Activated CD4-positive, alpha-beta T cell treated with anti-CD3 and anti-CD28 coated beads, Interleukin-2, amount 50 U/mL, for 1 hour (primary cell): ENCODE results near the gene COG5.

Source experiments
- DNase-seq: peaks from one replicate; pipeline ENCODE4 v3.0.0-alpha.2; 2020

Gene COG5

DNA sequence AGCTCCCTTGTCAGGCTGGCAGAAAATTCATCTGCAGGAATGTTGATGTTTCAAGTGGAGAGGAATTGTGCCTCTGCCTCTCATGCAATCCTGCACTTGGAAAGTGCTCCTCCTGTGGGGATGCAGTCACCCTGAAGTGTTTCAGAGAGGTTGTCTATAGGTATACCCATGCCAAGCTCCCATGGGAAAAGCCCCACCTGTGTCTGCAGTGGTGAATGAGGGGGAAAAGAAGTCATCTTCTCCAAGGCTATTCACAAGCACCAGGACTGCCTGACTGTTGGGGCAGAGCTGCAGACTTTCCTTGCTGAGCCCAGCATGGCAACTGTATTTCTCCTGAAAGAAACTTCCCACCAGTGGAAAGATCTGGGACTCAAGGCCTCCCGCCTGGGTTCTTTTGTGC is 58.4 kb downstream of the COG5 start:
- DNase-seq = no peak

DNA sequence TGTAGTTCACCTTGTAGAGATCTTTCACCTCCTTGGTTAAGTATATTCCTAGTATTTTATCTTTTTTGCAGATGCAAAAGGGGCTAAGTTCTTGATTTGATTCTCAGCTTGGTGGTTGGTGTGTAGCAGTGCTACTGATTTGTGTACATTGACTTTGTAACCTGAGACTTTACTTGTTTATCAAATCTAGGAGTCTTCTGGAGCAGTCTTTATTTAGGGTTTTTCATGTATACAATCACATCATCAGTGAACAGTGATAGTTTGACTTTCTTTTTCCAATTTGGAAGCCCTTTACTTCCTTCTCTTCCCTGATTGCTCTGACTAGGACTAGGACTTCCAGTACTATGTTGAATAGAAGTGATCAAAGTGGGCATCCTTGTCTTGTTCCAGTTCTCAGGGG is 60.0 kb downstream of the COG5 start:
- DNase-seq = no peak

DNA sequence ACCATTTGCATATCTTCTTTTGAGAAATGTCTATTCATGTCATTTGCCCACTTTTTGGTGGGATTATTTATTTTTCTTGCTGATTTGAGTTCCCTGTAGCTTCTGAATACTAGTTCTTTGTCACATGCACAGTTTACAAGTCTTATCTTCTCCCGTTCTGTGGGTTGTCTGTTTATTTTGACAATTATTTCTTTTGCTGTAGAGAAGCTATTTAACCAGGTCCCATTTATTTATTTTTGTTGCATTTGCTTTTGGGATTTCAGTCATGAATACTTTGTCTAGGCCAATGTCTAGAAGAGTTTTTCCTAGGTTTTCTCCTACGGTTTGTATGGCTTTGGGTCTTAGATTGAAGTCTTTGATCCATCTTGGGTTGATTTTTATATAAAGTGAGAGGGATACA is 60.9 kb downstream of the COG5 start:
- DNase-seq = no peak

DNA sequence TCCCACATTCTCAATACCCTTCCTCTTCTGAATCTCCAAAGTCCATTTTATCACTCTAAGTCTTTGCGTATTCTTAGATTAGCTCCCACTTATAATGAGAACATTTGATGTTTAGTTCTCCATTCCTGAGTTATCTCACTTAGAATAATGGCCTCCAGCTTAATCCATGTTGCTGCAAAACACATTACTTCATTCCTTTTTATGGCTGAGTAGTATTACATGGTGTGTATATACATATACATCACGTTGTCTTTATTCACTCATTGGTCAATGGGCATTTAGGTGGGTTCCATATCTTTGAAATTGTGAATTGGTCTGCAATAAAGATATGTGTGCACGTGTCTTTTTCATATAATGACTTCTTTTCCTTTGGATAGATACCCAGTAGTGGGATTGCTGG is 61.6 kb downstream of the COG5 start:
- DNase-seq = no peak

DNA sequence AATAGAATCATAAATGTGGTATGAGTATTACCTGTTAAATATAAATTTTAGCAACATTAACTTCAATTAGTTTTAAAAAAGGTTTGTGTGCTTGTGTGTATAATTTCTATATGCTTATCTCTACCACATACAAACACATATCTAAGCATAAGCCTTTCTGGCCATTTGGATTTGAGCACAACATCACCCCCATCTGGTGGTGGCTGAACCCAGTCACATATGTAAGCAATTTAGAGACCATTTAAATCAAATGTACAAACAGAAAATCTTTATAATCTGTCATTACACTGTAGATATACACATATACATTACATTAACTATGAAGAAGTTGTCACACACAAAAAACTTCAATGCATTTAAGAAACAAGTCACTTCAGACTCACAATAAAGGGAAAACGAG is 62.1 kb downstream of the COG5 start:
- no peak for DNase-seq

DNA sequence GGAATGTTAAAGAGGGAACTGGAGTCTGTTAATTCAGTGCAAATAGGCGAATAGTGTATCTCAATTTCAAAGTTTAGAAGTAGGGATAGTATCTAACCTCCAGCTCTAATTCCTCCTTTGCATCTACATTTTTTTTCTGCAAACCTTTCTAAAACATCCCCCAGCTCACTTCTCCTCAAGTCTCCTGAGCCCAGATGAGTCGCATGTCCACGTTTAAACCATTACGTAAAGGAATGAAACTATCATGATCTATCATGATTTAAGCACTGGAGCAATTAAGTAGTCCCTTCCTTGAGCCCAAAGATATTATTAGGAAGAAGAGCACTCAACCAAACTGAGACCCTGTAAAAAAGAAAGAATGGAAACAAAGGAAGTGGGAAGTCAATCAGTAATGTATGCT is 64.0 kb downstream of the COG5 start:
- DNase-seq = no peak

DNA sequence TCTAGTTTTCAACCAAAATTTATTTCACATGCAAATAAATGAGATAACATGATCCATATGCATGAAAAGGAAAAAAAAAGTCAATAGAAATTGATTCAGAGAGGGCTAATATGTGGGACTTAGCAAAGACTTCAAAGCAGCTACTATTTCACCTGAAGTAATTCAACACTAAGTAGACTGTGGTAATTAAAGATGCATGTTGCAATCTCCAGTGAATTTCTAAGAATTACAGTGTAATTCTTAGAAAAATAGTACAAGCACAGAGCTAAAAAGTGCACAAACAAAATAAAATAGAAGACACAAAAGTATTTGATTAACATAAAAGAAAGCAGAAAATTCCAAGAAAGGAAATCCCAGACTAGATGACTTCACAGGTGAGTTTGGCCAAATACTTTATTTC is 68.2 kb downstream of the COG5 start:
- DNase-seq = no peak

DNA sequence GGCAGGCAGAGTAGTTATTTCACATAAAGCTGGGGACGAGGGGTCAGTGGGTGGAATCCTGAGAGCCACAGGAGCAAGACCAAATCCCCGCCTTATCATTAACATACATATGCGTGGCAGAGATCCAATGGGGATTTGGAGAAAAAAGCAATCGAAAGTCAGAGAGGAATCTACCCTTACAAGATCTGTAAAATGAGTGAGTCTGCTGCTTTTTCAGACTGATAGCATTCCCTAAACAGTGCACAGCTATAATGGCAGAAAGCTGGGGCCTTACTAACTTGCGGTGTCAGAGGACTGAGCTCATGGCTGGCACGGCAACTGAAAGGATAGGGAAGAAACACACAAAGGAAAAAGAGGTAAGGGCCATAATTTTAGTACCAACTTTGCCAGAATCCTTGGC is 68.8 kb downstream of the COG5 start:
- no peak for DNase-seq

DNA sequence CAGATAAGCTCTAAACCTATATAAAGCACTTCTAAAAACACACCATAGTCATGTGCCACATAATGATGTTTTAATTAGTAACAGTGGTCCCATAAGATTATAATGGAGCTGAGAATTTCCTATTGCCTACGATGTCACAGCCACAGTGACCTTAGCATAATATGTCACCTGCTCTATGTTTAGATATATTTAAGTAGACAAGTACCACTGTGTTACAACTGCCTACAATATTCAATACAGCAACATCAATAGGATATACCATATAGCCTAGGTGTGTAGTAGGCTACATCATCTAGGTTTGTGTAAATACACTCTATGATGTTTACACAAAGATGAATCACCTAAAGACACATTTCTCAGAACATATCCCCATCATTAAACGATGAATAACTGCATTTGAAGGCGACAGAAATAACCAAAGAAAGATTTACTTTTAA is 69.4 kb downstream of the COG5 start:
- DNase-seq = no peak

DNA sequence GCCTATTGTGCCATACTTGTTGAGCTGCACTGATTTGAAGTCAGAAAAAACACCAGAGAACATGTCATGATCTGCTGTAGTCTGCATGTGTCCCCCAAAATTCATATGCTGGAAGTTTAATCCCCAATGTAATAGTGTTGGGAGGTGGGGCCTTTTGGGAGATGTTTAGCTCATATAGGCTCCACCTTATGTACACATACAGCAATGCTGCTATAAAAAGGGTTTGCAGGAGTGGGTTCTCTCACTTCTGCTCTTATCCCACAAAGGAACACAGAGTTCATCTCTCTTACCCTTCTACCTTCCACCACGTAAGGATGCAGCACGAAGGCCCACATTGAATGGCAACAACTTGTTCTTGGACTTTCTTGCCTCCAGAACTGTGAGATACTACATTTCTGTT is 70.8 kb downstream of the COG5 start:
- no peak for DNase-seq

DNA sequence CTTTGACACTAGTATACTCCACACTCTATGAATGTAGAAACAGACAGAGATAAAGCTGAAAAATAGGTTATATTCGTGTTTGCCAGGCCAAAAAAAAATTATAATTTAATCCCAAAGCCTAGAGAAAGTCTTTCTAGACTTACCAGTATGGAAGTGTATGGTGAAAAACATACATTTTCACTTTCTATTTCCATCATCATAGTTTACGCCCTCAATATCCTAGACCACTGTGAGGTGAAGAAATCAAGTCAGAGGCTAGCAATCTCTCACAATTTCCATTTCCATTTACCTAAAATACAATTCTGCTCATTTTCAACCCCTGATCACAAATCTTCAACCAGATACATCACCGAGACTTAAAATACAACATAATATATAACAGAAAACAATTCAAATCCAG is 77.7 kb downstream of the COG5 start:
- DNase-seq = no peak

DNA sequence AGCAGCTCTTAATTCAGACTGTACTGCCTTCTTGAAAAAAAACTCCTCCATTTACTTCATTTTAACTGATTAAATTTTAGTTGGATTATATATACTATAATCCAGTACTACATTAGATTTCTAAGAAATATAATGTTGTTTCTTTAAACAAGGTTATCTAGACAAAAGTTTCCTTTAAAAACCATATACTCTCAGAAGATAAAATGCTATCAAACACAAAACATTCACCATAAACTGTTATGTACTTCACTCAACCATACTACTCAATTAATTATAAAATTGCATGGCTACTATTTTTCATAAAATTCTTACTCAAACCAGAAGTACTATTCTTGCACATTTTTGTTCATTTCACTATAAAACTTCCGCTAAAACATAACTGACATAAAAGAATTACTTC is 81.1 kb downstream of the COG5 start:
- no peak for DNase-seq

DNA sequence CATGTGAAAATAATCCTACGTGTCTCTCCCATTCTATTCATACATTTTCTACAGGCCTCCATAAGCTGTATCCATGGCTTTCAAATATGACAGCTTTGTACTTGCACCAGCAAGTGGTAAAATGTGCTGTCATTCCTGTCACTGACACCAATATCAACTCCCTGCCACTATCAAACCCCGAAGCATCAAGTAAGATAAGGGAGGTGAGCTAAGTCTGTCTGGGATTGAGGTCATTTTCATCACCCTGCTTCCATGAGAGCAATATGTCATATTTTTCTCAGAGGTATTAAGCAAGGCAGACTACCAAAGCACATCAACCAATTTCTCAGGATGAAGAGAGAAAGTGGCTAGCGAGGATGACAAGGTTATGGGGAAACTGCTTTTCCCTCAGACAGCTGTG is 82.8 kb downstream of the COG5 start:
- DNase-seq = no peak

DNA sequence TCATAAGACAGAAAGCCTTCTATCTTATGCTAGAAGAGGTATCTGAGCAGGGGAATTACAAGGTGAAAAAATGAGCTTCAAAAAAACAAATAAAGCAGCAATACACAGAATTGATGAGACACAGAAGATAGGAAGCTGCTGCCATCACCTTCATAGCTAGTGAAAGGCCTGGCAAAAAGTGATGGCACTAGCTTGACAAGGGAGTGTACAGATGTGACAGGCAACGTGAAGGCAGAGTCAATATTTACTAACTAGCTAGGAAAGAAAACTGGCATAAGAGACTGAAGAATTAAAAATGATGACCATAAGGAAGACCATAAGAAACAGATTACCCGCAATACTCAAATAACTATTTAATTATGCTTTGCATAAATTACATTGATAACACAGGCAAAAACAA is 84.4 kb downstream of the COG5 start:
- DNase-seq = no peak

DNA sequence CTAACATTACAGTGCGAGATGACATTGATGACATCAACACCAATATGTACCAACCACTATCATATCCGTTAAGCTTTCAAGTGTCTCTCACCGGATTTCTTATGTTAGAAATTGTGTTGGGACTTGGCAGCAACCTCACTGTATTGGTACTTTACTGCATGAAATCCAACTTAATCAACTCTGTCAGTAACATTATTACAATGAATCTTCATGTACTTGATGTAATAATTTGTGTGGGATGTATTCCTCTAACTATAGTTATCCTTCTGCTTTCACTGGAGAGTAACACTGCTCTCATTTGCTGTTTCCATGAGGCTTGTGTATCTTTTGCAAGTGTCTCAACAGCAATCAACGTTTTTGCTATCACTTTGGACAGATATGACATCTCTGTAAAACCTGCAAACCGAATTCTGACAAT is 89.6 kb downstream of the COG5 start:
- DNase-seq = no peak

DNA sequence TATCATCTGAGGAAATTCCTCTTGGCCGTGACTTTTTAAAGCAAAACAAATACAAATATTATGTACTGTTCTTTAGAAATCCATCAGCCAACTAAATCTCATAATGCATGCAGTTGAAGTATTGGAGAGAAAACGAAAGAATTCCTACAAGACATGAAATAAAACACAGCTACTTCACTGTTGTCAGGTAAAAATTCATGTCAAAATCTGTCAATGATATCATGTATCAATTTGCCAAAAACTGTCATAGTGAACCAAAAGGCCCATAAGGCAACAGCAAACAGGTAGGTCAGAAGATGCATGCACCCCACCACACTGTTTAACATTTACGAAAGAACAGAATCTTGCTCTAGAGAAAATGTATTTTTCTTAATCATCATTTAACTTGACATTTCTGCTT is 91.6 kb downstream of the COG5 start:
- DNase-seq = no peak

DNA sequence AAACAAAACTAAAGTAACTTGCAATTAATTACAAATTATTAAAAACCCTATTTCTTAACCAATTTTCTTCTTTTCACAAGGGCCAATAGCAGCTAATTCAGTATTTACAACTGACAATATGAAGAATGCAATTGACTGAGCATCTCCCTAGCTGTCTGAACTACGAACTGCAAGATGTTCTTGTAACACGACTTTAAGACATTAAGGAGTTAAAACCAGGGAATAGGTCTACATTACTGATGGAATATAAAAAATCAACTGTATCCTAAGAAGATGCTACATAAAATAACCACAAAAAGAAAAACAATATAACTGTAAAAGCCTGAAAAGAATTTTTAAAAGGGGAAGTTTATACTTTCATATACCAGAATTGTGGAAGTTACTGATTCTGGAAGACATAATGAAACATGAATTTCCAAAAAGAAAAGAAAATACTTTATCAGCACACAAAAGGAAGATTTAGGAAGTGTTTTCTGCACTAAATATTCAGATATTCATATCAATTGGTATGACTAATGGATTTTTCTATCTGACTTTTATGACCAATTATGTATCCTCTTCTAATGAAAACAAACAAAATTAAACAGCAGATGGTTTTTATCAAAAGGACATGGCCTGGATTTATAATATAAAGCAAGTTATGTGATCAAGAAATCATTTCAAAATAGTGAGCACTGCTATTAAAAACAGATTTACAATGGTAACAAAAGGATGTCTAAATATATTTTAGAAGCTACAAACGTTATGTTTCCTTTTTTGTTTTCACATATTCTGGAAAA is 92.2 kb downstream of the COG5 start:
- no peak for DNase-seq

DNA sequence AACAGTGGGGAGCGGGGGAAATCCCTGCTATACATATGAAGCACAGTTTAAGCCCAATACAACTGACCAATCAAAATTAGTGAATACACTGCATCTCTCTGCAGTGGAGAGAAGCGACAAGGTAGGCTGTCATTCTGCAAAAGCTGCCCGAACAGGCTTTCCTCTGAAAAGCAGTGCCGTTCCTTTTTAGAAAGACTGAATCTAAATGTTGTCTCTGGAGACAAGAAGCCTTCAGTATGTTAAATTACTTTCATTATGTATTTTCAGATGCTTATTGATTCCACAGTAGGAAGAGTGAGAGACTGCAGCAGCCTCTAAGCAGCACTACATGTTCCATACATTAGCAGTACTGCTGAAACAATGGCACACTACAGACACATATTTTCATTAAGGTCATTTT is 93.8 kb downstream of the COG5 start, which contains the start of gene GPR22:
Gene GPR22 (plus strand): TSS at position 129 of the 400 bp plus-strand sequence. CDS start 4,004 bp downstream, outside the sequence.
- DNase-seq = no peak

DNA sequence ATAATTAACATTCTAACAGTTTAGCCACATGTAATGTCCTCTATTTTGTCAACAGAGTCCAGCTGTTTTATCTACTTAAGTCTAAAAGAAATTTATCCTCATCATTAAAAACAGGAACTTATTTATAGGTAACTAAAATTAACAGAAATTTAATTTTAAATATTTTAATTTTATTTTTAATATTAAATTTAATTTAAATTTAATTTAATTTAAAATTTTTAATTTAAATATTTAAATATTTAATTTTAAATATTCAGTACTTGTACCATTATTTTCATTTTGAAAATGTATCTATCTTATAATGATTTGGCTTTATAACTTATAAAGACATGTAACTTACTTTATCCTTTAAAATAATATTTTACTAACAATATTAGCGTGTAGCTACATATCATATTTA is 94.9 kb downstream of the COG5 start:
- no peak for DNase-seq

DNA sequence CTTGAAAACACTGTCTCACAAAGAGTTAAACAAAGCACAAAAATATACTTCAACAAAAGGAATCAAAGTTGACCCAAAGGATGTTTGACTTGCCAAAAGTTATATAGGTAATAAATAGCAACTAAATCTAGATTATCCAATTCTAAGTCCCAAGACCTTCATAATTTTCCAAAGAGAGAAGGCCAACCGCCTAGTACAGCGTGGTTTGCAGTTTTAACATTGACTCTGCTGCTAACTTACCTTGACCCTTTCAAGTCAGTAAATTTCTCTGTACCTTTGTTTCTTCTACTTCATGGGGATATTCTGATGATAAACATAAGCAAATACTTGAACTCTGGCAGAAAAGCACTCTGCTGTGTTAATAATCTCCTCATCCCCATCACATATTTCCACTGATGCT is 95.7 kb downstream of the COG5 start:
- DNase-seq = no peak

DNA sequence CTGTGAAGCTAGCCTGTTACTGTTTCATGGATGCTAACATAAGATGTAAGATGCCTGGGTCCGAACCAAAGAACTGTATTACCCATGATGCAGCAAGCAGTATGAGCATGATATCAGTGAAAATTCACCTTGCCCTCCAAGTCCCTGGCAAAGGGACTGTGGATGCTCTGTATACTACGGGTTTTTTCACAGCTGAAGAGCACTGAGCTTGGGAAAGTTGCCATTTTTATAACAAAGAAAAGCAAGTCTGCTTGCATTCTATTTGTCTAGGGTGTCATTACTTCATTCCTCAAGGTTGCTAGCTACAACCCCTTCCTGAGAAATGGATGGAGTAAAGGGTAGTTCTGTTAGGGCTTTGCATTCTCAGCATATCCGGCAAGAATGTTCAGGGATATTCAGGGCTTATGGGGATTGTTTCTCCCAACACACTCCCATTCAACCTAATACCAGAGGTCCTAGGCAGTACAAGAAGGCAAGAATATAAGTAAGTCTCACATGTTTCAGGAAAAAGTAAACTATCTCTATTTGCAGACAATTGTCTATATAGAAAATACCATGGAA is 99.0 kb downstream of the COG5 start:
- no peak for DNase-seq

DNA sequence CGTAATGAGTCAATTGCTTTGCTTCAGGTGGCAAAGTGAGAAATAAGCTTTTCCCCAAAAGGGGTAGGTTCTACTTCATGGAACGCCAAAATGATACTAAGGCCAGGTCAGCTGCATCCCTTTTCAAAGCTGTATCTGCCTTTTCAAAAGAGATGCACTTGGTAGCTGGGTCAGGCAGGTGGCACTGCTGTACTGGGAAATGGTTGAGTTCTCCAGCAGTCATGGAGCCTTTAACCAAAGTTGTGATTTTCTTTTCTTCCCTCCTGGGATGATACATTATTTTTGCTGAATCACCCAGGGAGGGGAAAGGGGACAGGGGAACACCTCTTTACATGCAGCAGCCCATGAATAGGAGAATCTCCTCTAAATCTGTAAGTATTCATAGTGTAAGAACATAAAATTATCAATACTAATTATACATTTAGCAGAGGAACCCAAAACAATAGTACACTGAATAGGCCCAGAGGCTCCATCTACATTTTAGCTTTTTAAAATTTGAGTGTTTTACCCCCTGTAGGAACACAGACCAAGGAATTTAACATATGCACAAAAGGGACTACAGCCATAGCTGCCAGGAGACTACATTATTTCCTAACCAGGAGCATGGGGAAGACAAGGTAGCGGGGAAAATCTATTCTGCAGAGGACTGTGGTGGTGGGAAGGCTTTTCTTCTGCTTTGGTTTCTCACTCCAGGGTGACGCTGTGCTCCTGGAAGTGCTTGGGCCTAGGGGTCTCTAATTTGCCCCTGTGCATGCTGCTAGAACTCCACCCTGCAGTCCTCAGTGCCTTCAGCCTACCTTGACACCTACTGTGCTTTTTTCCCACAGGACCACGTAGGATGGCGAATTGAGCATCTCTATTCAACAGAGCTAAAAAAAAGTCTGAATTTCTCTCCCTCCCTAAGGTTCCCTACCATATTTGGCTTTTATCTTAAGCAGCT is 100.3 kb downstream of the COG5 start:
- DNase-seq = peak; percentile 38

DNA sequence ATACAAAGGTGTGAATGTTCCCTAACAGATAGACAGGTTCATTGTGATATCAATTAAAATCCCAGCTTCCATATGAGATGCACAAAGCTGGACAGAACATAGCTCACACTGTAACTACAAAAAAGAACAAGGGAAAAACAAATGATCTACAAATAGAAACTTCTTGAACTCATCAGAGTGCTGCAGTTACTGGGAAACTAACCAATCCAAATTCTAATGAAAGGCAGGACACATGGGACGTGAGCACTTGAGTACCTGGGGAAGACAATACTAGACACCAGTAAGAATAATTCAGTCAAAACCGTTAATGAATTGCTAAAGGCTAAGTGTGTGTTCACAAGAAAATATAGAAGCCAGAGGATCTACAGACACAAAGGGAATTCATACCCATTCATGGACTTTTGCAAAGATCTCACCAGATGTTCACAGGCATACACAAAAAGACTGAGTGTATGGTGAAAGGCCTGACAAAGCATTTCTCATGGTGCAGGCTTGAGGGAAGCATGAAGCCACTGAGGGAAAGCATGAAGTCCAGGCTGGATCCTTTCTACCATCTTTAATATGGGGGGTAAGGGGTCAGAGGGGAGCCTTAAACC is 101.7 kb downstream of the COG5 start:
- DNase-seq = no peak
